GM12872 (cell line): ENCODE data around the gene DNASE1L3.

Source experiments
- TF ChIP-seq, protein P1 (sequence below): IDR thresholded peaks from 3 replicates; pipeline ENCODE4 v1.5.1; 2011; ENCODE audit warnings: low read depth, mild to moderate bottlenecking, low read length, moderate library complexity; ENCODE audit not compliant: insufficient read depth

DNASE1L3 gene

DNA sequence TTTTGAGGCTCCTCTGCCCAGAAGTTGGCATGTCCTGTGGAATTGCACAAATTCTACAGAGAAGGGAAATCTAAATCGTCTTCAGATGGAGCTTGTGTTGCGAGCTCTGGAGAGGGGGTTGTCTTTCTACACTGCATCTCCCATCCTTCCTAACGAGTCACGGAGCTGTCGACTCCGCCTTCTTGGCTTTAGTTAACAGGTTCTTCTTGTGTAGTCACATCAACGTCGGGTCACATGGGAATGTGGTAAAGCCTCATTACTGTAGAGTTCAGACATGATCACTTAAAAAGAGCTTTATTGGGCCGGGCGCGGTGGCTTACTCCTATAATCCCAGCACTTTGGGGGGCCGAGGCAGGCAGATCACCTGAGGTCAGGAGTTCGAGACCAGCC lies 60.0 kb downstream of the DNASE1L3 start:
- TF ChIP-seq, protein P1, sequence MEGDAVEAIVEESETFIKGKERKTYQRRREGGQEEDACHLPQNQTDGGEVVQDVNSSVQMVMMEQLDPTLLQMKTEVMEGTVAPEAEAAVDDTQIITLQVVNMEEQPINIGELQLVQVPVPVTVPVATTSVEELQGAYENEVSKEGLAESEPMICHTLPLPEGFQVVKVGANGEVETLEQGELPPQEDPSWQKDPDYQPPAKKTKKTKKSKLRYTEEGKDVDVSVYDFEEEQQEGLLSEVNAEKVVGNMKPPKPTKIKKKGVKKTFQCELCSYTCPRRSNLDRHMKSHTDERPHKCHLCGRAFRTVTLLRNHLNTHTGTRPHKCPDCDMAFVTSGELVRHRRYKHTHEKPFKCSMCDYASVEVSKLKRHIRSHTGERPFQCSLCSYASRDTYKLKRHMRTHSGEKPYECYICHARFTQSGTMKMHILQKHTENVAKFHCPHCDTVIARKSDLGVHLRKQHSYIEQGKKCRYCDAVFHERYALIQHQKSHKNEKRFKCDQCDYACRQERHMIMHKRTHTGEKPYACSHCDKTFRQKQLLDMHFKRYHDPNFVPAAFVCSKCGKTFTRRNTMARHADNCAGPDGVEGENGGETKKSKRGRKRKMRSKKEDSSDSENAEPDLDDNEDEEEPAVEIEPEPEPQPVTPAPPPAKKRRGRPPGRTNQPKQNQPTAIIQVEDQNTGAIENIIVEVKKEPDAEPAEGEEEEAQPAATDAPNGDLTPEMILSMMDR = no peak

DNA sequence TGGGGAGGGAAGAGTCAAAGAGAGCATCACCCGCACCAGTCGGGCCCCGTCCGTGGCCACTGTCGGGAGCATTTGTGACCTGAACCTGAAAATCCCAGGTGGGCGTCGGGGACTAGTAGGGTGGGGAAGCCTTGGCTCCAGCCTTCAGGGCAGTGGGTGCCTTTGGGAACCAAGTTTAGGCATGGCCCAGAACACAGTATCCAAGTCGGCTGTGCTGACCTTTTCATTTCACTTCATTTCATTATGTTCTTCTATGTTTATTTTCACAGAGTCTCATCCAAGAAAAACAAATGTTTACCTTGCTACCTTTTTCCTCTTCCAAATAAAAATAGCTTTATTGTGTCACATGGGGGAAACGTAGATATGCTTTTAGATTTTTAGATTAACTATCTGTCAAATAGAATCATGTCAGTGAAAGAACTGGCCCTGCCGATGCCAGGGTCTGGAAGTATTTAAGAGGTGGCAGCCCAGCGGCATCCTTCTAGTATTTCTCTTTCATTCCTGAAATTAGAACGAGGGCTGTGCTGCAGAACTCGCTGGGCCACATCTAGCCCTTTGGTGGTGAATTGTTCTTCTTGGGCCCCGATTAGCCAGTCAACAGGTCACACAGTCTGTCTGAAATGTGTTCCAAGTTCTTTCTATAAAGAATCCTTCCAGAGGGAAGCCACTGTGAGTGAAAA lies 60.5 kb downstream of the DNASE1L3 start:
- TF ChIP-seq, protein P1 = no peak

DNA sequence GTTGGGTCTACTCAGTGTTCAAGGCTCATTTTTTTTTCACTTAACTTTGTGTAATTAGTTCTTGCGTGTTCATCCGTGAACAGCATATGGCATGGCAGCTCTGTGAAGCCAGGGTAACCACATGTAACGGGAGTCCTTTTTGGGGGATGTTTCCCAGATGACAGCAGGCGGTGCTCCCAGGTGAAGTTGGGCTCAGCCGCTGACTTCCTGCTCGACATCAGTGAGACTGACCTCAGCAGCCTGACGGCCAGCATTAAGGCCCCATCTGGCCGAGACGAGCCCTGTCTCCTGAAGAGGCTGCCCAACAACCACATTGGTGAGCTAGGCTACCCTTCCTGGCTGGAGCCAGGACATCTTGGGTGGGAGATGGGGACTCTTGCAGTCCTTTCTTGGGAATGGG lies 62.7 kb downstream of the DNASE1L3 start:
- TF ChIP-seq, protein P1 = no peak

DNA sequence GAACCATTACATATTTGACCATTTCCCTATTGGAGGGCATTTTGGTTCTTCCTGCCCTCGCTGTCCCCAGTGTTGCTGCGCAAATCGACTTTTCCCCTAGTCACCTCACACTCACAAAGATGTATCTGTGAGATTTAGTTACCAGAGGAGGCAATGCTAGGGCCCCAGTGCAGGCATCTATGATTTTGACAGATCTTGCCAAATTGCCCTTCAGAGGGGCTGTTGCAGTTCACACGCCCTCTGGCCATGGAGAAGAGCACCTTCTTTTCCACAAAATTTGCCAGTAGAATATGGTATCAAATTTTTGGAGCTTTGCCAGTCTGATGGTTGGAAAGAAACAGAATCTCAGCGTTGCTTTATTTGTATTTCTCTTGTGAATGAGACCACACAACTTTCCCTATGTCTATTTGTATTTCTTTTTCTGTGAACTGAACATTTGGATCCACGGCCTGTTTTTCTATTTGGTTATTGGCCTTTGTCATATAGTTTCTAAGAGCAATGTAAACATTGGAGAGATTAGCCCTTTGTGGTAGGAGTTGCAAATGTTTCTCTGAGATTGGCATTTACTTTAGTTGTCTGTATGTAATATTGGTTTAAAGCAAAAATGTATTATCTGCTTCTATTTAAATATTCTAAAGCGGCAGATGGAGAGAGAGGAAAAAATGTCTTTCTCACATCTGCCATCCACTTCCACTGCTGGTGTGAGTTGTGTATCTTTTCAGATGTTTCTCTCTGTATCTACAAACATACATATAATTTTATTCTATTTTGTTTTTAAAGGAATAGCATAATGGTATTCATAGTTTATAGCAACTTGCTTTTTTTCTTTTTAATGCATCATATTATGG lies 66.1 kb downstream of the DNASE1L3 start:
- TF ChIP-seq, protein P1 = no peak

DNA sequence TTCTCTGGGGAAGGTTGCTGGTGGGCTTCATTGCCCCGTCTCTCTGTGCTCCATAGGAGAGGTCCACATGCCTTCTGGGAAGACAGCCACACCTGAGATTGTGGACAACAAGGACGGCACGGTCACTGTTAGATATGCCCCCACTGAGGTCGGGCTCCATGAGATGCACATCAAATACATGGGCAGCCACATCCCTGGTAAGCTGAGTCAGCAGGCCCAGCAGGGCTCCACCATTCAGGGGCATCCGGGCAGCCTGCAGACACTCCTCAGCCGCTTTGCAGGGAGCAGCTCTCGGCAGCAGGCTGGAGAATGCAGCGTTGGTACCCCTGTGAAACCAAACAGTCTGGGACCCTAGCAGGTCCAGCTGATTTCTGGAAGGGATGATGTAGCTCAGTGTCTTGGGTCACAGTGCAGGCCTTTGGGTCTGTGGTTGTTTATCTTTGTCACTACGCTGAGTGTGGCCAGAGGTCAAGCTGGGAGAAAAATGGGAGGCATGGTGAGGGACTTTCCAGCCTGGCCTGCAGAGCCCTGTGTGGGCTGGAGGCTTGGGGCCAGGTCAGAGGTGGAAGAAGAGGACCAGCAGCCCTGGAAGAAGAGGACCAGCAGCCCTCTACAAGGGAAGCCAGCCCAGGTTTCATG lies 67.2 kb downstream of the DNASE1L3 start:
- TF ChIP-seq, protein P1 = no peak
